ENCODE results near the gene STXBP2.

GRCh38 chr19:7611541-7612279 is 25.2 kb upstream of the STXBP2 start:
- TF ChIP-seq EZH2 (IDR thresholded peaks at IDR 0.05; ENCODE audit: borderline replicate concordance, low read length) (no peak), CTCF (conservative IDR thresholded peaks at IDR 0.05 in 1 of 2, IDR thresholded peaks at IDR 0.05 in 1 of 2; ENCODE audit: extremely low read depth in 1 of 2, insufficient read depth in 1 of 2, low read depth in 1 of 2, low read length in 2 of 2) (no peak)
